Keratinocyte (primary cell): ENCODE measurements around the gene ACVR1B. TPM values are rescaled to one million over a fixed set of nuclear protein-coding genes. Genes with fewer than 3 reads are reported as not detected.

ENCODE experiments used
- DNase-seq: peaks from one replicate; pipeline ENCODE4 v3.0.0-alpha.2; 2011; ENCODE audit warnings: low read depth, missing footprints, low spot score
- FAIRE-seq: peaks from 2 replicates; lab custom pipeline; 2011; peaks lifted over from hg19 to GRCh38; lab: Jason Lieb, UNC
- H2AFZ ChIP-seq: 2 replicates; pipeline ENCODE4 v1.6.0; 2012; ENCODE audit warnings: low read length, control low read depth, inconsistent platforms; ENCODE audit not compliant: control insufficient read depth
- H3K27ac ChIP-seq: 2 replicates; pipeline ENCODE4 v1.5.1; 2011; ENCODE audit warnings: low read length; ENCODE audit not compliant: control insufficient read depth, insufficient read depth
- H3K27me3 ChIP-seq: 3 replicates; pipeline ENCODE4 v1.6.0; 2011; ENCODE audit warnings: low read length; ENCODE audit not compliant: control insufficient read depth, insufficient read depth; ENCODE audit errors: extremely low read depth
- H3K36me3 ChIP-seq, 2 experiments: 2 replicates in 1 of 2; 3 replicates in 1 of 2; pipeline ENCODE4 v1.5.1; 2011; ENCODE audit warnings: low read length in 2 of 2, mild to moderate bottlenecking in 1 of 2; ENCODE audit not compliant: control insufficient read depth in 2 of 2, insufficient read depth in 2 of 2; ENCODE audit errors: extremely low read depth in 1 of 2
- H3K4me1 ChIP-seq: 3 replicates; pipeline ENCODE4 v1.5.1; 2011; ENCODE audit warnings: low read length; ENCODE audit not compliant: control insufficient read depth, insufficient read depth; ENCODE audit errors: extremely low read depth
- H3K4me2 ChIP-seq: 3 replicates; pipeline ENCODE4 v1.6.0; 2011; ENCODE audit warnings: low read depth, low read length; ENCODE audit not compliant: control insufficient read depth, insufficient read depth; ENCODE audit errors: extremely low read depth
- H3K4me3 ChIP-seq, 3 experiments: fragments of 200-600 bp in 1 of 3; sonication (generic) in 1 of 3; 2 replicates in 2 of 3; 3 replicates in 1 of 3; pipeline ENCODE4 v1.5.1; 2011 to 2016; ENCODE audit warnings: low read length in 3 of 3, mild to moderate bottlenecking in 3 of 3, control low read depth in 2 of 3, inconsistent platforms in 1 of 3, low read depth in 1 of 3, mixed read lengths in 1 of 3, mixed run types in 1 of 3, moderate library complexity in 1 of 3; ENCODE audit not compliant: control insufficient read depth in 2 of 3, insufficient read depth in 2 of 3; ENCODE audit errors: extremely low read depth in 1 of 3
- H3K79me2 ChIP-seq: 2 replicates; pipeline ENCODE4 v1.6.0; 2012; ENCODE audit warnings: low read length; ENCODE audit not compliant: control insufficient read depth, insufficient read depth
- H3K9ac ChIP-seq: 3 replicates; pipeline ENCODE4 v1.6.0; 2011; ENCODE audit warnings: low read length; ENCODE audit not compliant: control insufficient read depth, insufficient read depth; ENCODE audit errors: extremely low read depth
- H3K9me1 ChIP-seq: 3 replicates; pipeline ENCODE4 v1.6.0; 2011; ENCODE audit warnings: low read length; ENCODE audit not compliant: control insufficient read depth, insufficient read depth; ENCODE audit errors: extremely low read depth
- H3K9me3 ChIP-seq: 2 replicates; pipeline ENCODE4 v1.5.1; 2012; ENCODE audit warnings: low read depth, low read length; ENCODE audit not compliant: control insufficient read depth
- H4K20me1 ChIP-seq: 3 replicates; pipeline ENCODE4 v1.6.0; 2011; ENCODE audit warnings: low read length; ENCODE audit not compliant: control insufficient read depth, insufficient read depth; ENCODE audit errors: extremely low read depth
- CTCF ChIP-seq, 3 experiments: IDR thresholded peaks in 1 of 3; conservative IDR thresholded peaks in 1 of 3; optimal IDR thresholded peaks in 1 of 3; 2 replicates in 2 of 3; 3 replicates in 1 of 3; pipeline versions ENCODE3 to v1.5.1; 2011; ENCODE audit warnings: low read length in 3 of 3, mild to moderate bottlenecking in 3 of 3, moderate library complexity in 2 of 3, control low read depth in 1 of 3, inconsistent platforms in 1 of 3; ENCODE audit not compliant: insufficient read depth in 2 of 3; ENCODE audit errors: extremely low read depth in 1 of 3
- EZH2 ChIP-seq: IDR thresholded peaks from one replicate; pipeline ENCODE4 v1.6.1; 2012; ENCODE audit warnings: inconsistent platforms, mild to moderate bottlenecking, low read length, moderate library complexity
- dilution Hi-C: fragments of 300-500 bp; cut with MboI; formaldehyde crosslinking; loops from one replicate; pipeline ENCODE4 v1.7.0; 2020; ENCODE audit warnings: low sequenced_read_pairs; ENCODE audit not compliant: extremely low pct_ligation_motif_present
- polyA minus RNA-seq, 3 experiments: library from RNA; depleted of rRNA, polyadenylated mRNA; stranded (reverse); fragments of >200 nt; gene quantifications; 1 replicate in 1 of 3; 2 replicates in 1 of 3; 3 replicates in 1 of 3; pipeline ENCODE4 v1.2.3, GENCODE V29; 2011
- polyA plus RNA-seq, 5 experiments: library from polyadenylated mRNA; depleted of rRNA in 3 of 5; stranded (reverse) in 3 of 5; stranded (forward) in 1 of 5; unstranded in 1 of 5; fragments of >200 nt; gene quantifications; 1 replicate in 1 of 5; 2 replicates in 3 of 5; 3 replicates in 1 of 5; pipeline versions ENCODE4 v1.2.1 to v1.2.3, GENCODE V29; 2011 to 2012; ENCODE audit warnings: missing spikeins in 2 of 5, low read depth in 1 of 5, low replicate concordance in 1 of 5

ACVR1B gene
- polyA plus RNA-seq = 11.8 to 15.3 TPM (median 12.7 TPM) in 3 replicates
- polyA plus RNA-seq (2011; ENCODE audit: low read depth) = 3.6 TPM
- polyA plus RNA-seq (2011; cell fraction: cytosol; rRNA removed) = 9.3 and 10.1 TPM in 2 replicates
- polyA plus RNA-seq (2011; cell fraction: nucleus; rRNA removed) = 36.4 and 38.2 TPM in 2 replicates
- polyA plus RNA-seq (2012; ENCODE audit: low replicate concordance) = 12.9 and 13.0 TPM in 2 replicates
- polyA minus RNA-seq = 16.3 to 20.1 TPM (median 18.7 TPM) in 3 replicates
- polyA minus RNA-seq (2011; cell fraction: cytosol; rRNA and poly(A)+ RNA removed) = 12.1 TPM
- polyA minus RNA-seq (2011; cell fraction: nucleus; rRNA and poly(A)+ RNA removed) = 21.5 and 26.6 TPM in 2 replicates

- FAIRE-seq = no peak
- dilution Hi-C loops = no loop called here
- peaks cover 28% of the 10 kb centered on the region for H3K4me1 ChIP-seq
- H3K79me2 ChIP-seq = peaks cover 40% of the 10 kb centered on the region
- peak within 1 kb of the TSS; percentile 78 for H3K27ac ChIP-seq
- H3K4me2 ChIP-seq = peak within 1 kb of the TSS; percentile 94
- H4K20me1 ChIP-seq = peaks cover 3% of the 10 kb centered on the region
- H3K4me3 ChIP-seq = peak within 1 kb of the TSS; percentile 80 to 87 (median 81)
- no peaks in the 10 kb centered on the region for H3K9me3 ChIP-seq
- no peaks in the 10 kb centered on the region for H3K9me1 ChIP-seq
- peak within 1 kb of the TSS; percentile 94 for H2AFZ ChIP-seq
- no peak for DNase-seq
- no peaks in the 10 kb centered on the region for H3K27me3 ChIP-seq
- TF ChIP-seq CTCF (optimal IDR thresholded peaks at IDR 0.05 in 1 of 3, IDR thresholded peaks at IDR 0.05 in 1 of 3, conservative IDR thresholded peaks at IDR 0.05 in 1 of 3; ENCODE audit: extremely low read depth in 1 of 3, insufficient read depth in 2 of 3, low read length in 3 of 3) = no peak
- no peak for TF ChIP-seq EZH2
- H3K9ac ChIP-seq = peak within 1 kb of the TSS; percentile 92
- H3K36me3 ChIP-seq = no peaks in the 10 kb centered on the region
These were observed at the start of gene ACVR1B for GRCh38 chr12:51951199-51951842. Gene ACVR1B (plus strand): TSS chr12:51951699. CDS start chr12:51951744, 45 bp downstream.

DNA sequence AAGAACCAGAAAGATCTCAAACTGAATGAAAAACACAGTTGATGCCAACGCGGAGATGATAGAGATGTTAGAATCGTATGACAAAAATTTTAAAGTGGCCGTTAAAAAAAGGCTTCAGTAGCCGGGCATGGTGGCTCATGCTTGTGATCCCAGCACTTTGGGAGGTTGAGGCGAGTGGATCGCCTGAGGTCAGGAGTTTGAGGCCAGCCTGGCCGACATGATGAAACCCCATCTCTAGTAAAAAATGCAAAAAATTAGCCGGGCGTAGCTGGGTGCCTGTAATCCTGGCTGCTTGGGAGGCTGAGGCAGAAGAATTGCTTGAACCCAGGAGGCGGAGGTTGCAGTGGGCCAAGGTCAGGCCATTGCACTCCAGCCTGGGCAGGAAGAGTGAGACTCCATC is 49.6 kb upstream of the ACVR1B start:
- TF ChIP-seq CTCF (optimal IDR thresholded peaks at IDR 0.05 in 1 of 3, IDR thresholded peaks at IDR 0.05 in 1 of 3, conservative IDR thresholded peaks at IDR 0.05 in 1 of 3; ENCODE audit: extremely low read depth in 1 of 3, insufficient read depth in 2 of 3, low read length in 3 of 3) (no peak), EZH2 (no peak)
- no peaks in the 10 kb centered on the region for H3K9me1 ChIP-seq
- H3K27ac ChIP-seq = no peak overlapping the region
- H3K9ac ChIP-seq = no peak overlapping the region
- DNase-seq = no peak
- no peak overlapping the region for H3K4me3 ChIP-seq
- peaks cover 8% of the 10 kb centered on the region for H3K4me1 ChIP-seq
- FAIRE-seq = no peak
- no peaks in the 10 kb centered on the region for H3K9me3 ChIP-seq
- no peaks in the 10 kb centered on the region for H4K20me1 ChIP-seq
- H3K79me2 ChIP-seq = no peaks in the 10 kb centered on the region
- H3K4me2 ChIP-seq = no peak overlapping the region
- dilution Hi-C loops = no loop called here
- H3K27me3 ChIP-seq = peaks cover 14% of the 10 kb centered on the region
- H2AFZ ChIP-seq = no peak overlapping the region
- H3K36me3 ChIP-seq = no peaks in the 10 kb centered on the region
